MM.1S (cell line): ENCODE measurements around the gene ETNK1.

Source experiments
- CTCF ChIP-seq: fragments of 300-600 bp; sonication (generic); IDR thresholded peaks from 2 replicates; pipeline ENCODE4 v1.5.1; 2016; ENCODE audit warnings: antibody characterized with exemption, low read length, mixed read lengths
- EZH2 ChIP-seq: fragments of 300-600 bp; sonication (generic); optimal IDR thresholded peaks from 2 replicates; pipeline ENCODE3; 2017; ENCODE audit warnings: low read depth, mild to moderate bottlenecking, antibody characterized with exemption, low read length, mixed read lengths

GRCh38 chr12:22698576-22698975 is 73.6 kb downstream of the ETNK1 start:
- no peak for TF ChIP-seq CTCF
- TF ChIP-seq EZH2, result no peak
